Measurements from ENCODE around the gene NDUFS8. TPM values are rescaled to one million over a fixed set of nuclear protein-coding genes. Genes with fewer than 3 reads are reported as not detected.

NDUFS8 gene
- total RNA-seq, 1 experiment from 2014 or later, result 564 TPM

DNA sequence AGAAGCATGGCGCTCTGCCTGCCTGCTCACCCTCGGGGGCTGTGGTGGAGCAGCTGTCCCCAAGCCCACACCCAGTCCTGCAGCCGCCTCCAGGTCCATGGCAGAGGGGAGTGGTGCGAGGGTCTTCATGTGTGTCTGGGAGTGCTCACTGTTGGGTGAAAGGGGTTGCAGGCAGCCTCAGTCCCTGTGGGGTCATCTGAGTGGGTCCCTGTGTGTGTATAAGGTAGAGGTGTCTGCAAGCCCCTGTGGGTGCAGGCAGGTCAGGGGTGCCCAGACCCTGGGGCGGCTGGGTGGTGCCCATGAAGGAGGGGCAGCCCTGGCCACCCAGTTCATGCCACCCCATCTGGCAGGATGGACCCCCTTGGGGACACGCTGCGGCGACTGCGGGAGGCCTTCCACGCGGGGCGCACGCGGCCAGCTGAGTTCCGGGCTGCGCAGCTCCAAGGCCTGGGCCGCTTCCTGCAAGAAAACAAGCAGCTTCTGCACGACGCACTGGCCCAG lies 15.5 kb upstream of the NDUFS8 start:
- DNase-seq (ENCODE audit: low spot score), result no peak

GRCh38 chr11:68015467-68015866 lies 15.0 kb upstream of the NDUFS8 start:
- no peak for DNase-seq (ENCODE audit: low spot score)

GRCh38 chr11:68016161-68016903 lies 14.1 kb upstream of the NDUFS8 start:
- no peak for DNase-seq (ENCODE audit: low spot score)

- DNase-seq (ENCODE audit: low spot score), result peak; percentile 64
These were observed 13.3 kb upstream of the NDUFS8 start for GRCh38 chr11:68016904-68017817.

GRCh38 chr11:68017980-68018729 lies 12.3 kb upstream of the NDUFS8 start:
- DNase-seq (ENCODE audit: low spot score), result peak; percentile 77

GRCh38 chr11:68018730-68019190 lies 11.7 kb upstream of the NDUFS8 start:
- peak; percentile 65 for DNase-seq (ENCODE audit: low spot score)

- no peak for DNase-seq (ENCODE audit: low spot score)
These were observed 11.0 kb upstream of the NDUFS8 start for GRCh38 chr11:68019486-68019885.

DNA sequence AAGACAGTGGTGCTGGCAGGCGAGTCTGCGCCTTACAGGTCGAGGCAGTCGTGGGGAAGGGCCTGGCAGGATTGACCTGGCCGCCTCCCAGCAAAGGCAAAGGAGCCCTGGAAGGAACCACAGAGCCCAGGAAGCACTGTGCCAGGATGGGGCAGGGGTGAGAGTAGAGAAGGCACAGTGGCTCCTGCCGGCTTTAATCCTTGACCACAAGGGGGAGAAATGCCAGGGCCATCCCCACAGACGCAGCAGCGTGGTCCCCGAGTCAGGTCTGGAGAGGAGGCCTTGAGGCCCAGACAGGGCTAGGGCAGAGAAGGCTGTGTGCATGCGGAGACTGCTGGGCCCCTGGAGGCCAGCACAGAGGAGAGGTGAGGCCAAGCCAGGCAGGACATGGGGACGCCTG lies 9.9 kb upstream of the NDUFS8 start:
- peak; percentile 90 for DNase-seq (ENCODE audit: low spot score)

DNA sequence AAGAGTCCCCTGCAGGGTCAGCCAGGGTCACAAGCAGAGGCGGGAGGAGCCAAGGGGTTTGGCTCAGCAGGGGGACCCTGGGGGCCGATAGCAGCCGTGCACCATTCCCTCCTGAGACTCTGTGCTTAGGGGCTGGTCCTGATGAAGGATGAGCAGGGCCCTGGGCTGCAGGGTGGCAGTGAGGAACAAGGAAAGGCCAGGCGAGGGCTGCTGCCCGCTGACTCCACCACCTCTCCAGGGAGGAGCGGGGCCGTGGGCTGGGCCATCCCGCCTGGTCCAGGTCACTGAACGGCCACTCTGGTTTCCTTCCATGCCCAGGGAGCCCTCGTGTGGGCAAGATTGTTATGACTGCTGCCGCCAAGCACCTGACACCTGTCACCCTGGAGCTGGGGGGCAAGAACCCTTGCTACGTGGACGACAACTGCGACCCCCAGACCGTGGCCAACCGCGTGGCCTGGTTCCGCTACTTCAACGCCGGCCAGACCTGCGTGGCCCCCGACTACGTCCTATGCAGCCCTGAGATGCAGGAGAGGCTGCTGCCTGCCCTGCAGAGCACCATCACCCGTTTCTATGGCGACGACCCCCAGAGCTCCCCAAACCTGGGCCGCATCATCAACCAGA lies 9.2 kb upstream of the NDUFS8 start:
- peak; percentile 93 for DNase-seq (ENCODE audit: low spot score)

DNA sequence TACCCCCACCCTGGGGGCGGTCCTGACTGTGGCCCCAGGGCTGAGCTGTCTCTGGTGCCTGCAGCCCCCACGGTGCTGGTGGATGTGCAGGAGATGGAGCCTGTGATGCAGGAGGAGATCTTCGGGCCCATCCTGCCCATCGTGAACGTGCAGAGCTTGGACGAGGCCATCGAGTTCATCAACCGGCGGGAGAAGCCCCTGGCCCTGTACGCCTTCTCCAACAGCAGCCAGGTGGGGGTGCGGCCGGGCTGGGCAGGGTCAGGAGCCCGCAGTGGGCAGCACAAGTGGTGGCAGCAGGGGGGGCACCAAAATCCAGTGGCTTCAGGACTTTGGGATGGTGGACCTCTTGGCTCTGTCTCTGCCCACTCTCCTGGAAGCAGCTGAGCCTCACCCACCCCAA lies 8.0 kb upstream of the NDUFS8 start:
- DNase-seq (ENCODE audit: low spot score), result no peak

- DNase-seq (ENCODE audit: low spot score), result no peak
These were observed 6.0 kb upstream of the NDUFS8 start for GRCh38 chr11:68024508-68024907.

DNA sequence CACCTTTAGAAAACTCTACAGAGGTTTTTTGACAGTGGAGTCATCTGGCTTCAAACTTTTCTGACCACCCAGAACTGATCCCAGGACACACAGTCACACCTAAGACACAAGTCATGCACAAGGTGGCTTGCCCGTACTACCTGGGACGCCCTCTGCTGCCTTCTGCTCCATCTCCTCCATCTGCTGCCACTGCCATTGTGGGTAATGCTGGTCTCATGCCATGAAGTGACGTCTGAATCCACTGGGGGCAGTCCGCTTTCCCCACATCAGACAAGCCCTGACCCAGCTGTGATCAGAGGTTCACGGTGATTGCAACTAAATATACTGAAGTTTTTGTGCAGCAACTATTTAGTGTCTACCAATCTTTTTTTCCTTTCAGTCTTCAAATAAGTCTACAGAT lies 5.4 kb upstream of the NDUFS8 start:
- DNase-seq (ENCODE audit: low spot score), result peak; percentile 57

- DNase-seq (ENCODE audit: low spot score), result no peak
These were observed 3.9 kb upstream of the NDUFS8 start for GRCh38 chr11:68026391-68027105.

GRCh38 chr11:68027667-68028066 lies 2.8 kb upstream of the NDUFS8 start:
- DNase-seq (ENCODE audit: low spot score), result no peak

DNA sequence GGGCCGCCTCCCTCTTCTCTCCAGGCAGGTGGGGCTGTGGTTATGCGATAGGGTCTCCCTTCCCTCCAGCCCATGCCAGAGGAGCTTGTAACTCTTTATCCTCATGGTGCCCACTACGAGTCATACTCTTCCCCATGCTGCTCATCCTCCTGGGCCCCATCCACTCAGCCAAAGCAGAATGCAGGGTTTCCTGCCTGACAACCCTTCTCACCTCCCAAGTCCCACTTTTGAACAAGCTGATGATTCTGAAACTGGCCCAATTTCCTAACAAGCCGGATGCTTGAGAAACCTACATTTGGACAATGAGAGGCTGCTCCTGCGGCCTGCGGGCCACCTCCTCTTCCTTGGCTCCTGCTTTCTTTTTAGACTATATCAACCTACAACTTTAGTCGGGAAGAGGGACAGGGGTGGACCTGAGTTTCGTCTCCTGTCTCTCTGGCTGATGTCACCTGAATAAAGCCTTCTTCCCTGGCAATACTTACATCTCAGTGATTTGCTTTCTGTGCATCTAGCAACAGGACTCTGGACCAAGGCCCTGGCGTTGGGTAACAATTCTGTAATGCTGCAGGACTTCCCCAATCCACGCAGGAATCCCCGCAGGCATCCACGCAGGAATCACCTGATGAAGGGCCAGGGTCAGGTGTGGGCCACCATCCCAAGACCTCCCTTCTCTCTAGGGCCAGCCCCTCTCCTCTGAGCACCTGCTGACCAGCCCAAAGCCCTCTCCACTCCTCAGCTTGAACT lies 1.5 kb upstream of the NDUFS8 start:
- no peak for DNase-seq (ENCODE audit: low spot score)

DNA sequence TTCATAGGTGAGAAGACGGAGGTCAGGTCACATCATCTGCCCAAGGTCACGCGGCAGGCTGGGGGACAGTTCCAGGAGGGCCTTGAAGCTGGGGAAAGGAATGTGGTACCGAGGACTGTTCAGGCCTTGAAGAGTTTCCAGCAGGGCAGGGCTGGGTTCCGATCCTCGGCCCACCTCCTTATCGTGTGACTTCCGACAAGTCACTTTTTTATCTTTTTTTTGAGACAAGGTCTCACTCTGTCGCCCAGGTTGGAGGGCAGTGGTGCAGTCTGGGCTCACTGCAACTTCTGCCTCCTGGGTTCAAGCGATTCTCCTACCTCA lies 623 bp downstream of the NDUFS8 start:
- DNase-seq (ENCODE audit: low spot score), result no peak

GRCh38 chr11:68032003-68032402 lies 1.5 kb downstream of the NDUFS8 start:
- DNase-seq (ENCODE audit: low spot score), result no peak

GRCh38 chr11:68032997-68033707 lies 2.7 kb downstream of the NDUFS8 start:
- DNase-seq (ENCODE audit: low spot score), result no peak

GRCh38 chr11:68033708-68034045 lies 3.2 kb downstream of the NDUFS8 start:
- DNase-seq (ENCODE audit: low spot score), result no peak

Measured in HT-29 (cell line).